Effector CD4-positive, alpha-beta T cell (primary cell): ENCODE data around the gene GXYLT2.
"Not testable (repeated sequence)": the region's sequence is repeated elsewhere in the genome, so short reads cannot be mapped to it uniquely, and the experiment has no call there.

Experiments used
- DNase-seq: peaks from one replicate; pipeline ENCODE4 v3.0.0-alpha.2; 2020

The GXYLT2 gene

DNA sequence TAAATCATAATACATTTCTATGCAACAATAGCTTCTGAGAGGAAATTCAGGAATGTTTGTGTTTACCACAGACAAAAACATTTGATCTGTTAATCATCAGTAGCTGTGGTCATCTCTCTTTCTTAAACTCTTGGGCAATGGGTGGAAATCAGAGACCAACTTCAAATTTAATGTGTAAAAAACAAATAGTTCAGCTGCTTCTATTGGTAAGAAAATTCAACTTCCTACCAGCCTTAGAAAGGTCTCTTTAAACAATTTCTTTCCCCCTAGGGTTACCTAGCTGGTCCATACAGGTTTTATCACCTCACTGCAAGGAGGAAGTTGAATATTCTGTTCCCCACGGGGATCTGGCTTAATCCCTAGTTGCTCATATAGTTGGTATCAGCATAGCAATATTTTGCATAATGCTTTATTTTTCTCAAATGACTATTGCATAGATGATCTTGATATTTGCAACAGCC is 88.5 kb downstream of the GXYLT2 start:
- DNase-seq: no peak

GRCh38 chr3:72977060-72977808 is 89.4 kb downstream of the GXYLT2 start:
- DNase-seq: no peak

DNA sequence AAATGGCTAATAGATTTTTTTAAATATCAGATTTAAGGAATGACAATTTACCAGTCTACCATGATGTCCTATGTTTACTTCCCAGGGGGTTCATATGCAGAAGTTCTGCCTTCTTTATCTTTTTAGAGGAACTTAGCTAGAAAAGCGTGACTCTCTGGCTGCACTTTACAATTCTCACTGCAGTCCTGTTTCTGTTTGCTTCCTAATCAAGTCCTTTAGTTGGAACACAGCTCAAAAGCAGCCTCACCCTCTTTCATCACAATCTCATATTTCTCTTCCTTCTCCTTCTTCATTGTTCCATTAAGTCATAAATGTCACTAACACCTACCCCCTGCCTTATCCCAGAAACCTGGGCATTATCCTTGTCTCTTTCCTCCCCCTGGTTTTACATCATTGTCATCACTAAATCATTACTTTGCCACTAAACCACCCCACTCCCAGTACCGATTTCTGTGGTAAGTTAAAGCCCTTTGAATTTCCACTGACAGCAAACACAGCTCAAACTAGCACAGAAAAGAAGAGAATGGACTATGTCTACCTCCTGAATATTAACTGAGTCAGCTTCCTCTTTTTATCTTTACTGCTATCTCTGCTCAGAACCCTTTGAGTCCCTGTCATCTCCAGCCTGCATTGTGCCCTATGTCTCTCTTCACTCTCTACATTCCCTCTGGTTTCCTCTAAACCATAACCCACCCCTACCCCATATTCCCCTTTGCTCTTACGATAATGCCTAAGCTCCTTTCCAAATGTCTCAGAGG is 94.9 kb downstream of the GXYLT2 start:
- DNase-seq: no peak

- no peak for DNase-seq
Measured at GRCh38 chr3:72985576-72985975, 97.7 kb downstream of the GXYLT2 start.

DNA sequence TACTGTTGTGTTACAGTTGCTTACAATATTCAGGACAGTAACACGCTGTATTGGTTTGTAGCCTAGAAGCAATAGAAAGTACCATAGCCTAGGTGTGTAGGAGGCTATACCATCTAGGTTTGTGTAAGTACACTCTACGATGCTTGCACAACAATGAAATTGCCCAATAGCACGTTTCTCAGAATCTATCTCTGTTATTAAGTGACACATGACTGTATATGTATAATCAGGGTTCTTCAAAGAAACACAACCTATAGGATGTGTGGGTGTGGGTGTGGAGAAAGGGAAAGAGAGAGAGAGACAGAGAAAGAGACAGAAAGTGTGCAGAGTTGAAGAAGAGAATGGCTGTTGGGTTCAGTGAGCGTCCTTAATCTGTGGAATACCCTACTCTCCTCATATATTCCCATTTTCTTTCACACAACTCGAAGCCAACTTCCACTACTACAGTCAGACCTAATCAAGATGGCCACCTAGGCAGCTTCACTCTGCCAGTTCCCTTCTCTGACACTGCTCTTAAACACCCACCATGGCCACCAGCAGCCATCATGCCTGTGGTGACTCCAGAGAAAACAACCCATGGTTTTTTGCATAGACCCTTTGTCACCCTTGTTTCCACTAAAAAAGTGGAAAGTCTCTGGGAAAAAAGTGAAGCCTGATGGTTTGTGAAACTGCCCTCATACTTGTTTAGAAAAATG is 103.0 kb downstream of the GXYLT2 start:
- no peak for DNase-seq

GRCh38 chr3:72991522-72991921 is 103.7 kb downstream of the GXYLT2 start:
- no peak for DNase-seq

DNA sequence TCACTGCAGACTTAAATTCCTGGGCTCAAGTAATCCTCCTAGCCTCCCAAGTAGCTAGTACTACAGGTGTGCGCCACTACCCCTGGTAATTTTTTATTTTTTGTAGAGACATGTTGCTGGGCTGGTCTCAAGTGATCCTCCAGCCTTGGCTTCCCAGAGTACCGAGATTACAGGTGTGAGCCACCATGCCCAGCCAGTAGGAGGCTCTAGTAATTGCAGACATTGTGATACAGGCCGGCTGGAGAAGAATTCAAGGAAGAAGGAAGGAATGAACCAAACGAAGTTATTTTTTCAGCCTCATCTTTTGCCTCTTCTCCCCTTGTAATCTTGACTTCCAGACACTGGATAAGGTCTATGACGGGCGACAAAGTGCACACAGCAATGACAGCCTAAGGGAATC is 105.5 kb downstream of the GXYLT2 start:
- no peak for DNase-seq

- no peak for DNase-seq
Measured at GRCh38 chr3:72995337-72995736, 107.5 kb downstream of the GXYLT2 start.

DNA sequence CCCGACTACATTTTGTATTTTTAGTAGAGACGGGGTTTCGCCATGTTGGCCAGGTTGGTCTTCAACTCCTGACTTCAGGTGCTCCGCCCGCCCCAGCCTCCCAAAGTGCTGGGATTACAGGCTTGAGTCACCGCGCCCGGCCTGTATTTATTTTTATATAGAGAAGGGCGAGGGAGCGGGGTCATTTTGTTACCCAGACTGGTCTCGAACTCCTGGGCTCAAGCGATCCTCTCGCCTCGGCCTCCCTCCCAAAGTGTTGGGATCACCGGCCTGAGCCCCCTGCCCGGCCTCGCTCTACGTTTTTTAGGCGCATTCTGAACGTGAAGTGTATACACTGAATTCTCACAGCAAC is 108.3 kb downstream of the GXYLT2 start:
- DNase-seq: no peak

GRCh38 chr3:72996473-72997333 is 108.9 kb downstream of the GXYLT2 start, which contains the start of gene PPP4R2:
TSS of gene PPP4R2 (plus strand) at chr3:72996811. CDS start at chr3:72997038, 227 bp downstream.
- DNase-seq: peak; percentile 86

- peak; percentile 49 for DNase-seq
Measured at GRCh38 chr3:72997421-72997961, 109.6 kb downstream of the GXYLT2 start.

GRCh38 chr3:72998466-72998865 is 110.6 kb downstream of the GXYLT2 start:
- no peak for DNase-seq

DNA sequence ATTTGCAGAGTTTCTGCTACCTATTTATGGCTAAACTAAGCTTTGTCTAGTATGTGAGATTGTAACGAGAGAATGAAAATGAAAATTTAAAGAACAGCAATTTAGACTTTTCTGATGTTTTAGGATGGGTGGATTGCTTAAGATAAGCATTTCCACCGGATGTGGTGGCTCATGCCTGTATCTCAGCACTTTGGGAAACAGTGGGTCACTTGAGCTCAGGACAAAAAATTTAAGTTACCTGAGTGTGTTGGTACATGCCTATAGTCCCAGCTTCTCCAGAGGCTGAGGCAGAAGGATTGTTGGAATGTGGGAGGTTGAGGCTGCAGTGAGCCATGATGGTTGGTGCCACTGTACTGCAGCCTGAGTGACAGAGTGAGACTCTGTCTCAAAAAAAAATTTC is 112.1 kb downstream of the GXYLT2 start:
- DNase-seq: no peak

DNA sequence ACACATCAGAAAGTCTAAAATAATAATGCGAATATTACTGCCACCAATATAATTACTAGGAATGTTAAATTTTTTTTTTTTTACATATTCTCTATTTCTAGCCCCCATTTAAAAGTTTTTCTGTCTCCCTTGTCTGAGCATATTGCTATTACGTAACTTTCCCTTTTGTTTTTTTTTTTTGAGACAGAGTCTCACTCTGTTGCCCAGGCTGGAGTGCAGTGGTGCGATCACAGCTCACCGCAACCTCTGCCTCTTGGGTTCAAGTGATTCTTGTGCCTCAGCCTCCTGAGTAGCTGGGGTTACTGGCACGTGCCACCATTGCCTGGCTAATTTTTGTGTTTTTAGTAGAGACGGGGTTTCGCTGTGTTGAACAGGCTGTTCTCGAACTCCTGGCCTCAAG is 115.2 kb downstream of the GXYLT2 start:
- DNase-seq: not testable (repeated sequence)

GRCh38 chr3:73004316-73004715 is 116.5 kb downstream of the GXYLT2 start:
- no peak for DNase-seq

GRCh38 chr3:73007992-73008712 is 120.3 kb downstream of the GXYLT2 start:
- DNase-seq: no peak

- DNase-seq: no peak
Measured at GRCh38 chr3:73009008-73009407, 121.2 kb downstream of the GXYLT2 start.

DNA sequence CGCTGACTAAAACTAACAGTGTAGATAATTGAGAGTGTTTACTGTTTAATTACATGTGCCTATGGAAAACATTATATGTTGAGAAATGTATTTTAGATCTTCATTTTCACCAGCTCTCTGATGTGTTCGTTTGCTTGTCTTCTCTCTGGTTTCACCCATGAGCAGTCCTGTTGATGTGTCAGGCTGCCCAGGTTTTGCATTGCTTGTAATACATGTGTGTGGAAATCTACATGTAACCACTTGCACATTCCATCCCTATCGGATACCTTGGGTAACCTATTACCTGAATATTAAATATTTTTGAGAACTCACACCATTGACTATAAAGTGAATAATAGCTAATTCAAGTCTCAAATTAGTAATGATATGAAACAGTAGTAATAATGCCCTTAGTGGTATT is 121.9 kb downstream of the GXYLT2 start:
- no peak for DNase-seq

GRCh38 chr3:73010158-73010557 is 122.3 kb downstream of the GXYLT2 start:
- no peak for DNase-seq

DNA sequence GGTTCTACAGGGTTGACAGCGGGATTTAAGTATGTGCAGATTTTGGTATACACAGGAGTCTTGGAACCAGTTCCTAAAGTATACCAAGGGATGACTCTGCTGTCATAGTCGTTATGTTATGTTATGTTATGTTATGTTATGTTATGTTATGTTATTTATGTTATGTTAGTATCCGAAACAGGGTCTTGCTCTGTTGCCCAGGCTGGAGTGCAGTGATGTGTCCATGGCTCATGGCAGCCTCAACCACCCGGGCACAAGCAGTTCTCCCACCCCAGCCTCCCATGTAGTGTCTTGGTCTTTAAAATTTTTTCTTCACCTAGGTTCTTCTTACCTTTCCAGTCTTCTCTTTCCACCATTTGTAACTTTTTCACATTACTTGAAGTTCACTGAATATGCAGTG is 130.5 kb downstream of the GXYLT2 start:
- no peak for DNase-seq

DNA sequence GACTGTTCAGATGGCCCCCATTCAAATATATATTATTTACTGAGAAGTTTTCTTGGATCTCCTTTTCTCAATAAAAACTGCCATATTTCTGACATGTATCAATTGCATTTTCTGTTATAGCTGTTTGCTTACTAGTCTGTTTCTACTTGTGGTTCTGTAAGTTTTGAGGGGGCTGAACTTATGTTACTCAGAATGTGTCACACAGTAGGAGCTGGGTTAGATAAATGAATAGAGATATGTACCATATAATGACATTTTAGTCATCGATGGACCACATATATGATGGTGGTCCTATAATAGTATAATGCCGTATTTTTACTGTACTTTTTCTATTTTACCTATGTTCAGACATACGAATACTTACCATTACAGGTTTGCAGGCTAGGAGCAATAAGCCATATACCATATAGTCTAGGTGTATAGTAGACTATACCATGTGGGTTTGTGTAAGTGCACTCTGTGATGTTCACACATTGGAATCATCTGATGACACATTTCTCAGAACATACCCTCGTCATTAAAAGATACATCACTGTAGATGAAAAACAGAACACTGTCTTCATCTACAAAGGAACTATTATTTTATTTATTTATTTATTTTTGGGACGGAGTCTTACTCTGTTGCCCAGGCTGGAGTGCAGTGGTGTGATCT is 131.1 kb downstream of the GXYLT2 start:
- no peak for DNase-seq
